HG02973 (cell line): ENCODE results near the gene DAPL1.

Source experiments
- ATAC-seq: cut with Tn5 transposase; IDR thresholded peaks from one replicate; pipeline ENCODE4 v1.9.1; 2021; ENCODE audit warnings: moderate library complexity; ENCODE audit not compliant: unreplicated experiment

Gene DAPL1

DNA sequence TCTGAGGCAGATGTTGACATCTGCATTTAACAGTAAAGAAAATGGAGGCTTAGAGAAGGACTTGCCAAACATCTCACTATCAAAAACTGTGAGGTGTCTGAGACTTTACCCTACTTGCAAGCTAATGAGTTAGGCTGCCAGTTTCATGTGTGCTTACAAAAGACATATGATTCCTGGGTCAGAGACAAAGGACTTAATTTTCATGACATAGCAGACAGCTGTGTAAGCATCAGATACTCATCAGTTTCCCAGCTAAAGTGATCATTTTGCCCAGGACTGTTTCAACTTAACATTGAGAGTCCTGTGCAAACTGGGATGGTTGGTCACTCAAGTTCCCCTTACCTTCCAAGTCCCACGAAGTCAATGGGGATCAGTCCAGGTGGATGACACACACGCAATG lies 18.9 kb upstream of the DAPL1 start:
- ATAC-seq: no peak

DNA sequence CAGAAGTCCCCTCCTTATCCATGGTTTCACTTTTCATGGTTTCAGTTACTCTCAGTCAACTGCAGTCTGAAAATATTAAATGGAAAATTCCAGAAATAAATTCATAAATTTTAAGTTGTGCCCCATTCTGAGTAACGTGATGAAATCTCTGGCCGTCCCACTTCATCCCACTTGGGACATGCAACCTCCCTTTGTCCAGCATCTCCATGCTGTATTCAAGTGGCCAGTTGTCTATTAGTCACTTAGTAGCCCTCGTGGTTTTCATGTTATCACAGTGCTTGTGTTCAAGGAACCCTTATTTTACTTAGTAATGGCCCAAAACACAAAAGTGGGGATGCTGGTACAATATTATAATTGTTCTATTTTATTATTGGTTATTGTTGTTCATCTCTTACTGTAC lies 18.0 kb upstream of the DAPL1 start:
- ATAC-seq: no peak

DNA sequence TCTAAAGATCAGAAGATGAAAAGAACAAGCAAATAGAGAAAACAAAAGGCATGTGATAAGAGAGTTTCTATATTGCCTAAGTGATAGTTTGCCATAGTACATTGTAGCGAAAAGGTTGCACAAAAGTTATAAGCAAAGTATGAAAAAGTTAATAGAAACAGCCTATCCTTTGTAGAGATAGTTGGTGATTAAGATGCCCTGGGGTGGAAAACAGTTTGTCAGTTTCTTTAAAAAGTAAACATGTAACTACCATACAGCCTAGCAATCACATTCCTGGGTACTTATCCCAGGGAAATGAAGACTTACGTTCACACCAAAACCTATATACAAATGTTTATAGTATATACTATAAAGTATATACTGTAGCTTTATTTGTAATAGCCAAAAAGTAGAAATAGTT lies 16.9 kb upstream of the DAPL1 start:
- no peak for ATAC-seq

DNA sequence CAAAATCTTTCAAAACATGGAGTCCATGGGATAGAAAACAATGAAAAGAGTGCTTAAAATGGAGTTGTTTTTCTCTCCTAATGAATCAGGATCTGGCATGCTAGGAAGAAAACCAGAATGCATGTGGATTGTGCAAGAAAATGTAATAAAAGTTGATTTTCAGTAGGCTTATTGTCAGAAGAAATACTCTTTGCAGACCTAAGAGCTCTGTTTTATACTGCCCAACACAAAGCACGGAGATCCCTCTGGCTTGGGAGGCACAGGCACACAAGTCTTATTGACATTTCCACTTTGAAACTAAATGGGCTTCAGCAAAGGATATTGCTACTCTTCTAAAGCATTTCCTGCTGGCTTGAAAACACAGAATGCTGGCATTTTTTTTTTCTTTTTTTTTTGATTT lies 15.5 kb upstream of the DAPL1 start:
- ATAC-seq: no peak

GRCh38 chr2:158781353-158781961 lies 13.7 kb upstream of the DAPL1 start:
- no peak for ATAC-seq

- no peak for ATAC-seq
Observed at GRCh38 chr2:158782136-158782535, 13.0 kb upstream of the DAPL1 start.

DNA sequence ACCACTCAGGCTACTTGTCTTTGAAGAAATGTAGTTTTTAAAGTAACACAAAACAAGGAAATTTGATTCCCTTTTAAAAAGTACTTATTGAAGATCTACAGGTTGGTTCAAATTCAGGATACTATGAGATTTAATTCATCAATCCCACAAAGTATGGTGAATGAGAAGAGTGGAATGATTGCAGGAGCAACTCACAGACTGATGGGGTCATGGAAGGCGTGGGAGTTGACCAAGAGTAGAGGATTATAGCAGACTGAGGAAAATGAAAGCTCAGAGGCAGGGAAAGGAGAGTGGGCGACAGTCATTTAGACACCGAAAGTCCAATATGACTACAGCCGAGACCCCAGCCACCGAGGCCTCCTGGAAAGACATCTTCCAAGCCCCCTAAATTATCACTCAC lies 12.5 kb upstream of the DAPL1 start:
- no peak for ATAC-seq

DNA sequence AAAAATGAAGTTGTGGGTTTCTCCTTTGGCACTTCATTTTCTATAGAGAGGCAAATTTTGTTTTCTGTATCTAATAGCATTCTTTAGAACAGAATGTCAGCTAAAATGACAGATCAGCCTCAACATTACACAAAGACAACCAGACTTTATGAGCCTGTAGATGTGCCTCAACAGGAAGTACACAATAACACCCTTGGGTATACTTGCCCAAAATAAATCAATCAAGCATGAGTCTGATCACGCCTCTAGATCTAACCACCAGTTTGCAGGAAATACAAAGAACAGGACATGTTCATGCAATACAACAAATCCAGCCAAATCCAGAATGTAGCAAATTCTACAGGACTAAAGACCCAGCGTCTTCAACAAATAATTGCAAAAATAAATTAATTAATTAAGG lies 11.2 kb upstream of the DAPL1 start:
- ATAC-seq: no peak

DNA sequence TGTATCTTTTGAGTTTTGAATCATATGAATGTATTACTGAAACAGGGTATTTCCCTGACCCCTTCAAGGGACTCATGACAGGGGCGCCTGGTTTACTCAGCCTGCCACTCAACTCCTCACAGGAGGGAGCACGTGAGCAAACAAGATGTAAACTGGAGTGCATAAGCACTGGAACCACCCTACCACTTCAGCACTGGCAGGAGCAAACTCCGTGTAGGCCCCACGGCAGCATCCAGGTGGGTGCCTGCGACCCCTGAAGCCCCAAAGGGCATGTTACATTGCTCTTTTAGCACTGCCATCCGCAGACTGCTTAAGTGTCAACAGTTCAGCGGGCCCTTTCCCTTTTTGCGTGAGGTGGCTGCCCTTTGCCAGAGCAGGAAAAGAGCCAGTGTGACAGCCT lies 8.2 kb upstream of the DAPL1 start:
- no peak for ATAC-seq

DNA sequence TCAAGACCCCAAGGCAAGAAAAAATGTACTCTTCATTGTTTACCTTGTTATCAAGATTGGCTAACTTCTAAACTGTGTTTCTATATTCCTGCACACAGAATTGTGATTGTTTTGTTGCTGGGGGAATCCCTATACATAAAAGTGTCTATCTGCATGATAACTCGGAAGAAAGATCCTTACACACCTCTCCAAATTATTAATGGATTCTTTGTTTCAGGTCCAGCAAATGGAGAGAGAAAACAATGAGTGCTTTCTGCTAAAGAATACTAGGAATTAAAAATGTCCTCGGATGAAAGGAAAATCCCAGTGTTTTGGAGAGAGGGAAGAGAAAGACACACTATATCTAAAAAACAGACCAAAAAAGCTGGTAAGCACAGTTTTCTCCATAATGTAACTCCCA lies 6.2 kb upstream of the DAPL1 start:
- no peak for ATAC-seq

DNA sequence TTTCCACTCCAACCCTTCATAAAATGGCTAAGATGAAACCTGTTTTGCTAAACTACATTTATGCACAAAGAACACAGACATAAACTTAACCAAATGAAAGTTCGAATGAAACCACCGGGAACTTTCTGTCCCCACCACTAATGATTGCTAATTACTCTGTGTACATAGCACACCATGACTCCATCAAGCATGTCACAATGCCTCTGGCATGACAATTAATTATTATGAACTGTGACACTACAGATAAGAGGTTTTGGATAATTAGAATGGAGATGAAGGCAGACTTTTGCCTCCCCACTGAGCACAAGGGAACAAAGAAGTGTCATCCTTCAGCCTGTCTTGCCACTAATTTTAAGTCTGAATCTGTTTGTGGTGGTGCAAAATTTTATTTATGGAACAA lies 1.5 kb downstream of the DAPL1 start:
- no peak for ATAC-seq

DNA sequence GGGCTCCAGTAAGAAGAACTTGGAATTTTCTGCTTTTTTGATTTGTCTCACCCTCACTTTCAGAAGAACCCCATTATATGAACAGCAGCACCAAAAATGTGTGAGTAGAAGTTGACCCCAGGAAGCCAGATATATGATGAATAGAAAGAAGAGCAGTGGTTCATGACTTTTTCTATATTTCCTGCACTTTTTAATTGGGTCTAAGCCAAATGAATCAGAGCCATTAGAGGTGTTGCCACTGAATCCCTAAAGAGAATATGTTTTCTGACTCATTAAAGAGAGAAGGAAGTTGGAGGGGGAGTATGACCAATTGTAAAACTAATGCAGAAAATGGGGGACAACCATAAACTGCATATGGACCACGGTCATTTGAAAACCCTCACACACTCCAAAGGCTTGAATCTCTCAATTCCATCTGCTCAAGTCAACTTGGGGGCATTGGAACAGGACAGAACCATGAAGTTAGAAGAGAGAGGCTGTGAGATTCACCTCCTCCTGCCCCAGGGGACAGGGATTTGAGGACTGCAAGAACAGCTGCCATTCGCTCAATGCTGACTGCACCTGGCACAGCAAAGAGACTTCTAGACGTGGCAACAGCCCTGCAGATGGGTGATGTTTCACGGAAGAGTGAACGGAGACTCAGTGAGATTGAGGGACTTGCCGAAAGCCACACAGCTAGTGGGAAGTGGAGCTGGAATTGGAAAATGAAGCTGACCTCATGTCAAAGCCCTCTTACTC lies 3.0 kb downstream of the DAPL1 start:
- no peak for ATAC-seq

DNA sequence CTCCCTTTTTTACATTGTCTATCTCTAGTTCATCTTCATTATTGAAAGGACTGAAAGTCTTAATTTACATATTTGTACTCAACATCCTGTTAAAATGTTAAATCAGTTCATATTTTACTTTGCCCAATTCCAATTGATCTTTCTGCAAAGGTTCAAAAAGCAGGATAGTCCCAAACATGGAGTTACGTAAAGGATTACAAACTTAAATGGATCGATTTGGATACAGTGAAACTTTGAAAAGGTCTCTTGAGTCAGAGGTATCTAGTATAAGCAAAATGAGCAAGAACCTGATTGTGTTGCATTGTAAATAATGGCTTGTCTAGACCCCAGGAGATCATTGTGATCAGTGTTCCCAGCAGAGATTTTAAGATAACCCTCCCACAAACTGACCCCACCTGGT lies 4.1 kb downstream of the DAPL1 start:
- no peak for ATAC-seq

GRCh38 chr2:158803506-158803905 lies 8.4 kb downstream of the DAPL1 start:
- no peak for ATAC-seq

DNA sequence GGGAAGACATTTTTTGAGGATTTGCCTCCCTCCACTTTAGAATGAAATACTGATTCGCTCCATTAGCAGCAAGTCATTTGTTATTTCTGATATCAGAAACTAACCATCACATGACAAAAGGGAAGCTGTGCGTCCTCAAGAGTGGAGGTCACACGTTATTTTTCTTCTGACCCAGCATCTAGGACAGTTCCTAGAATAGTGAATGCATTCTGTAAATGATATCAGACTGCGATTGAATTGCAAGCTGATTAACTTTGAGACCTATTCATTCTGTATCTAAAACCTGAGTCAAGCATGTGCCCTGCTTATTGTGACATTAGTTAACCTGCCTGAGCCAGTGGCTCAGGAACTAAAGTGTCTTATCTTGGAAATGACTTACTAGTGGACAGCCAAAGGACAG lies 10.1 kb downstream of the DAPL1 start:
- ATAC-seq: no peak

DNA sequence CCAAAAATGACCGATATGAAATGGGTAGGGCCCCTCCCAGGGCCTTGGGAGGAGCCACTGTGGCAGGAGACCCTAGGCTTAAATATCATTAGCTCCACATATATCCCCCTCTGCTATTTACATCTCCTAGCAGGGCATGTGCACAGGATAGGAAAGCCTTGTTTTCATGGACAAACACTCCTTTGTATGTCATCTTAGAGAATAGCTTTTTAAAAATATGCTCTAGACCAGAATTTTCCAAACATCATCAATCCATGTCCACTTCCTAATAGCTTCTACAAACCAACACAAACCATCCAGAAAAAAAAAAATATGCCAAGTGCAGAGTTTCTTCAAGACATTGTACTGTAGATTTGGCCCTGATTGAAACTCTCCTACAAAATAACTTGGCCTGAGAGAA lies 10.8 kb downstream of the DAPL1 start:
- ATAC-seq: no peak

DNA sequence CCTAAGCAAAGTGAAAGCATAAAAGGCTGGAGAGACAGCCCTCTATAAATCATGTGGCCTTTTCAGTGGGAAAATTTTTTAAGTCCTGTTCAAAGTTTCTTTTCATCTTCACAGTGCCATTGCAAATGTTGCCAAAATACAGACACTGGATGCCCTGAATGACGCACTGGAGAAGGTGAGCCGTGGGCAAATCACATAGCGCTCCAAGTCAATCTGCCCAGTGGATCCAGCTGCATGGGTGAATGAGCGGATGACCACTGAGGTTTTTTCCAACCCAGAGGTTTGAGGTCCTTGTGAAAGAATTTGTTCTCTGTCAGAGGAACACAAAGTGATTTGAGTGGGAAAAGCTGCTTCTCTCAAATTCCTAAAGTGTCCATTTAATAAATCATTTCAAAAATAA lies 11.8 kb downstream of the DAPL1 start:
- no peak for ATAC-seq

GRCh38 chr2:158808426-158808825 lies 13.3 kb downstream of the DAPL1 start:
- no peak for ATAC-seq

DNA sequence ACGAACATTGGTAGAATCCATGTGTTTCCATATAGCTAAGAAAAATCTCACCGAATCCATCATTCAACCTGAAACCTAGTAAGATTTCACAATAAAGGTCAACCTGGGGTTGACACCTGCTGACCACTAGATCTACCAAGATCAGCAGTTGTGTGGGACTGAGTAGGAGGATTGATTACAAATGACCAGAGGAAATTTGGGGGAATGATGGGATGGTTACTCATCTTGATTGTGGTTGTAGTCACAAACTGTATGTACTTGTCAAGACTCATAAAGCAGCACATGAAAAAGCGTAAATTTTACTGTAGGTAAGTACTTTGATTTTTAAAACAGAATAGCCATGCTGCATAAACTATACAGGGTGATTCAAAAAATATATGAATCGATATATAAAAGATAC lies 14.7 kb downstream of the DAPL1 start:
- no peak for ATAC-seq

GRCh38 chr2:158810731-158811460 lies 15.8 kb downstream of the DAPL1 start:
- ATAC-seq: no peak

DNA sequence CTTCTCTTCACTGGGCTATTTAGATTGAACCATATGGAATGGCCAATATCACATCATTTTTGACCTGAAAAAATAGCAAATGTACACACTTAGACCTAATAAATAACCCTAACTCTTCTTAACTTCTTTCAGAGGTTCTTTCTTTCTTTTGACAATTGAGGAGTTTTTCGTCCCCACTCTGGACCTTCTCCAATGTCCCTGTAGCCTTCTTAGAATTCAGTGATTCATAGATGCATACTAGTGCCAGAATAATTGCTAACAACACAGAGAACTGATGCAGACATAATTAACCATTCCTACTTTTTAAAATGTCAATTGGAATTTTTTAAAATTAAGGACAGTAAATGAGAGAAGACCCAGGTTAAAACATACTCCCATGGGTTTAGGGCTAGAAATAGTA lies 20.0 kb downstream of the DAPL1 start:
- ATAC-seq: no peak

GRCh38 chr2:158815658-158816057 lies 20.5 kb downstream of the DAPL1 start:
- no peak for ATAC-seq
